DND-41 (cell line): ENCODE data around the gene PPP6R1.
A peak's percentile ranks its signal among the peaks of the same experiment; 100 is the strongest.

Experiments
- ATAC-seq: fragments of 200-7000 bp; cut with Tn5 transposase; 3 replicates; pipeline ENCODE4 v1.9.1; 2021; ENCODE audit warnings: low read depth; ENCODE audit not compliant: insufficient read depth
- DNase-seq: peaks from one replicate; pipeline ENCODE4 v3.0.0-alpha.2; 2020
- H2AFZ ChIP-seq: 2 replicates; pipeline ENCODE4 v1.6.0; 2012; ENCODE audit warnings: low read depth, low read length
- H3K27ac ChIP-seq: 2 replicates; pipeline ENCODE4 v1.5.1; 2012; ENCODE audit warnings: low read length, inconsistent platforms
- H3K27me3 ChIP-seq: fragments of 200-600 bp; sonication (generic); 2 replicates; pipeline ENCODE4 v1.6.0; 2012; ENCODE audit warnings: low read length, mild to moderate bottlenecking, inconsistent platforms; ENCODE audit not compliant: insufficient read depth, poor library complexity
- H3K36me3 ChIP-seq: 2 replicates; pipeline ENCODE4 v1.5.1; 2012; ENCODE audit warnings: low read length, inconsistent platforms; ENCODE audit not compliant: insufficient read depth
- H3K4me1 ChIP-seq: 2 replicates; pipeline ENCODE4 v1.5.1; 2012; ENCODE audit warnings: mild to moderate bottlenecking, low read length; ENCODE audit not compliant: insufficient read depth
- H3K4me2 ChIP-seq: 2 replicates; pipeline ENCODE4 v1.6.0; 2012; ENCODE audit warnings: mild to moderate bottlenecking, moderate library complexity, low read length, inconsistent platforms; ENCODE audit not compliant: insufficient read depth
- H3K4me3 ChIP-seq, 2 experiments: fragments of 200-600 bp in 1 of 2; shearing (Covaris generic) in 1 of 2; 2 replicates each; pipeline ENCODE4 v1.5.1; 2012 to 2016; ENCODE audit warnings: inconsistent platforms in 2 of 2, low read length in 2 of 2, mild to moderate bottlenecking in 2 of 2, low read depth in 1 of 2, moderate library complexity in 1 of 2
- H3K79me2 ChIP-seq: 2 replicates; pipeline ENCODE4 v1.6.0; 2012; ENCODE audit warnings: low read length, inconsistent platforms; ENCODE audit not compliant: insufficient read depth
- H3K9ac ChIP-seq: 2 replicates; pipeline ENCODE4 v1.6.0; 2012; ENCODE audit warnings: low read depth, mild to moderate bottlenecking, inconsistent platforms, low read length, moderate library complexity
- H3K9me3 ChIP-seq: 2 replicates; pipeline ENCODE4 v1.5.1; 2012; ENCODE audit warnings: low read length, moderate library complexity, mild to moderate bottlenecking, inconsistent platforms; ENCODE audit not compliant: insufficient read depth, severe bottlenecking
- H4K20me1 ChIP-seq: 2 replicates; pipeline ENCODE4 v1.6.0; 2012; ENCODE audit warnings: low read length; ENCODE audit not compliant: insufficient read depth
- EZH2 ChIP-seq: IDR thresholded peaks from 3 replicates; pipeline ENCODE4 v1.6.1; 2012; ENCODE audit warnings: borderline replicate concordance, low read depth, mild to moderate bottlenecking, moderate library complexity, low read length, inconsistent platforms; ENCODE audit not compliant: severe bottlenecking
- TF ChIP-seq, protein P1 (sequence below): IDR thresholded peaks from 2 replicates; pipeline ENCODE4 v1.5.1; 2012; ENCODE audit warnings: borderline replicate concordance, low read length, moderate library complexity, mild to moderate bottlenecking; ENCODE audit not compliant: poor library complexity, severe bottlenecking; ENCODE audit errors: extremely low read depth

PPP6R1 gene

GRCh38 chr19:55262359-55262758 lies 3.5 kb upstream of the PPP6R1 start:
- H3K79me2 ChIP-seq = peaks cover 29% of the 10 kb centered on the region
- no peaks in the 10 kb centered on the region for H3K9me3 ChIP-seq
- no peak overlapping the region for H2AFZ ChIP-seq
- no peak for TF ChIP-seq EZH2
- TF ChIP-seq, protein P1, sequence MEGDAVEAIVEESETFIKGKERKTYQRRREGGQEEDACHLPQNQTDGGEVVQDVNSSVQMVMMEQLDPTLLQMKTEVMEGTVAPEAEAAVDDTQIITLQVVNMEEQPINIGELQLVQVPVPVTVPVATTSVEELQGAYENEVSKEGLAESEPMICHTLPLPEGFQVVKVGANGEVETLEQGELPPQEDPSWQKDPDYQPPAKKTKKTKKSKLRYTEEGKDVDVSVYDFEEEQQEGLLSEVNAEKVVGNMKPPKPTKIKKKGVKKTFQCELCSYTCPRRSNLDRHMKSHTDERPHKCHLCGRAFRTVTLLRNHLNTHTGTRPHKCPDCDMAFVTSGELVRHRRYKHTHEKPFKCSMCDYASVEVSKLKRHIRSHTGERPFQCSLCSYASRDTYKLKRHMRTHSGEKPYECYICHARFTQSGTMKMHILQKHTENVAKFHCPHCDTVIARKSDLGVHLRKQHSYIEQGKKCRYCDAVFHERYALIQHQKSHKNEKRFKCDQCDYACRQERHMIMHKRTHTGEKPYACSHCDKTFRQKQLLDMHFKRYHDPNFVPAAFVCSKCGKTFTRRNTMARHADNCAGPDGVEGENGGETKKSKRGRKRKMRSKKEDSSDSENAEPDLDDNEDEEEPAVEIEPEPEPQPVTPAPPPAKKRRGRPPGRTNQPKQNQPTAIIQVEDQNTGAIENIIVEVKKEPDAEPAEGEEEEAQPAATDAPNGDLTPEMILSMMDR = no peak
- no peak overlapping the region for H3K9ac ChIP-seq
- peaks cover 9% of the 10 kb centered on the region for H4K20me1 ChIP-seq
- H3K4me1 ChIP-seq = peaks cover 19% of the 10 kb centered on the region
- no peak for DNase-seq
- H3K4me3 ChIP-seq = no peak overlapping the region
- H3K27me3 ChIP-seq = no peaks in the 10 kb centered on the region
- no peak for ATAC-seq
- H3K27ac ChIP-seq = no peak overlapping the region
- no peaks in the 10 kb centered on the region; the same call in 1 of the 2 replicates for H3K36me3 ChIP-seq
- H3K4me2 ChIP-seq = no peak overlapping the region

DNA sequence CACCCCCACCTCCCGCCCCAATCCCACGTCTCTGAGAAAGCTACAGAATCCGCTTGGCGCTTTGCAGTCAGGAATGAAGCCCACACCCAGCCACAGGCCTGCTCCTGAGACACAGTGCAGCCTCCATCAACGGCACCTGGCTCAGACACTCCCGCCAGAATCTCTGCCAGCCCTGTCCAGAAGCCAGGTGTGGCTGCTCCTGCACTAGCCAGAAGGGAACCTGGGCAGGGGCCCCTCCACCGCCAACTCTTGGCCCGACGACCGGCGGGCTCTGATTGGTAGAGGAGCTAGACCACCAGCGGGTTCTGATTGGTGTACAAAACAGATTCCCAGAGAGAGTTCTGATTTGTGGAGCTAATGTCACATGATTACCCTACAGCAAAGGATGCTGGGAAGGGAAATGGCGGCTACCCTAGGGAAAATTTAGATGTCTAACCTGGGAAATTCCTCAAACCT lies 2.9 kb upstream of the PPP6R1 start:
- TF ChIP-seq, protein P1 = no peak
- TF ChIP-seq EZH2 = no peak
- no peak overlapping the region for H3K4me2 ChIP-seq
- H3K9ac ChIP-seq = no peak overlapping the region
- DNase-seq (no peak), ATAC-seq (no peak)
- H3K27ac ChIP-seq = no peak overlapping the region
- no peaks in the 10 kb centered on the region for H3K27me3 ChIP-seq
- H3K79me2 ChIP-seq = peaks cover 36% of the 10 kb centered on the region
- H3K4me1 ChIP-seq = peaks cover 26% of the 10 kb centered on the region
- no peak overlapping the region for H3K4me3 ChIP-seq
- H2AFZ ChIP-seq = no peak overlapping the region
- H3K9me3 ChIP-seq = no peaks in the 10 kb centered on the region
- H3K36me3 ChIP-seq = peaks cover 5% of the 10 kb centered on the region; the same call in 1 of the 2 replicates
- H4K20me1 ChIP-seq = peaks cover 16% of the 10 kb centered on the region

DNA sequence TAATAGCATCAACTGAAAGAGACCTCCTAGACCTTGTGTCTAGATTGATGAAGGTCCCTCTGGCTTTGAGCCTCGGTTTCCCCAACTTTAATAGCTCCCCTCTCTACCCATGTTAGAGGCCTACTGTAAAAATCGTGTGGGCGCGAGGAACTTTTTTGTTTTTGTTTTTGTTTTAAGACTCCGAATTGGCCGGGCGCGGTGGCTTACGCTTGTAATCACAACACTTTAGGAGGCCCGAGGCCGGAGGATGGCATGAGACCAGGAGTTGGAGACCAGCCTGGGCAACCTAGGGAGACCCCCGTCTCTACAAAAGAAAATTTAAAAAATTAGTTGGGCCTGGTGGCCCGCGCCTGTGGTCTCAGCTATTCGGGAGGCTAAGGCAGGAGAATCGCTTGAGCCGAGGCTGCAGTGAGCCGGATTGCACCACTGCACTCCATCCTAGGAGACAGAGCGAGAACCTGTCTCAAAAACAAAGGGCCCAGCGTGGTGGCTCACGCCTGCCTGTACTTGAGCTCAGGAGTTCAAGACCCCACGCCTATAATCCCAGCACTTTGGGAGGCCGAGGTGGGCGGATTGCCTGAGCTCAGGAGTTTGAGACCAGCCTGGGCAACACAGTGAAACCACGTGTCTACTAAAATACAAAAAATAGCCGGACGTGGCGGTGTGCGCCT lies 858 bp upstream of the PPP6R1 start:
- Histone ChIP-seq H3K9me3 (no peaks in the 10 kb centered on the region), H3K4me1 (peaks cover 46% of the 10 kb centered on the region), H3K4me3 (peak overlapping the region; percentile 55 to 85; a peak in 3 of 4 replicates), H3K27ac (peak overlapping the region; percentile 99), H2AFZ (peak overlapping the region; percentile 80), H3K27me3 (no peaks in the 10 kb centered on the region), H4K20me1 (peaks cover 36% of the 10 kb centered on the region), H3K79me2 (peaks cover 50% of the 10 kb centered on the region), H3K36me3 (peaks cover 17% of the 10 kb centered on the region; the same call in 1 of the 2 replicates), H3K9ac (peak overlapping the region; percentile 94), H3K4me2 (peak overlapping the region; percentile 69)
- TF ChIP-seq EZH2 = no peak
- TF ChIP-seq, protein P1 = no peak
- DNase-seq (peak; percentile 44), ATAC-seq (no peak)
